IMR-90 (cell line): ENCODE measurements around the gene SH3RF3. TPM values are rescaled to one million over a fixed set of nuclear protein-coding genes. Genes with fewer than 3 reads are reported as not detected.

Source experiments
- ATAC-seq: fragments of 200-7000 bp; cut with Tn5 transposase; 2 replicates; pipeline ENCODE4 v1.9.1; 2020; ENCODE audit warnings: low read depth, mild to moderate bottlenecking, moderate library complexity
- BruUV-seq: library from RNA; stranded (reverse); fragments of 400-500 nt; replicated peaks from 2 replicates; lab custom pipeline; 2021; lab: Mats Ljungman, UMichigan
- CTCF ChIA-PET: fragments of 300-600 bp; formaldehyde crosslinking; extraction: SDS; loops from one replicate; lab custom pipeline; 2021; ENCODE audit warnings: antibody characterized with exemption; lab: Yijun Ruan, JAX
- POLR2A ChIA-PET: fragments of 300-600 bp; sonication (Branson Sonifier 250); formaldehyde crosslinking; loops from one replicate; lab custom pipeline; 2022; ENCODE audit warnings: antibody characterized with exemption; ENCODE audit not compliant: unreplicated experiment; lab: Charles Lee
- DNase-seq: peaks from one replicate; pipeline ENCODE4 v3.0.0; 2013
- H2AFZ ChIP-seq: replicated peaks from 2 replicates; pipeline ENCODE3; 2013; ENCODE audit warnings: low read length, mild to moderate bottlenecking; ENCODE audit not compliant: poor library complexity
- H2AK5ac ChIP-seq: 2 replicates; pipeline ENCODE4 v1.6.1; 2013; ENCODE audit warnings: low read depth, low read length, inconsistent platforms
- H2AK9ac ChIP-seq: replicated peaks from 2 replicates; pipeline ENCODE3; 2013; ENCODE audit warnings: mild to moderate bottlenecking, low read depth, low read length, moderate library complexity; ENCODE audit not compliant: poor library complexity
- H2BK120ac ChIP-seq: 2 replicates; pipeline ENCODE4 v1.6.1; 2013; ENCODE audit warnings: low read depth, low read length, inconsistent platforms
- H2BK15ac ChIP-seq: 3 replicates; pipeline ENCODE4 v1.6.1; 2013; ENCODE audit warnings: low read depth, low read length, inconsistent platforms
- H2BK20ac ChIP-seq: 2 replicates; pipeline ENCODE4 v1.6.1; 2013; ENCODE audit warnings: low read depth, mild to moderate bottlenecking, inconsistent platforms, low read length, moderate library complexity
- H2BK5ac ChIP-seq: 2 replicates; pipeline ENCODE4 v1.6.1; 2013; ENCODE audit warnings: mild to moderate bottlenecking, low read depth, low read length, inconsistent platforms; ENCODE audit not compliant: poor library complexity, severe bottlenecking
- H3K14ac ChIP-seq: replicated peaks from 2 replicates; pipeline ENCODE4 v1.6.1; 2013; ENCODE audit warnings: low read depth, low read length, inconsistent platforms
- H3K18ac ChIP-seq: 2 replicates; pipeline ENCODE4 v1.6.1; 2013; ENCODE audit warnings: low read depth, low read length, control low read depth
- H3K23ac ChIP-seq: 2 replicates; pipeline ENCODE4 v1.6.1; 2013; ENCODE audit warnings: low read depth, low read length, inconsistent platforms
- H3K27ac ChIP-seq: 2 replicates; pipeline ENCODE4 v1.5.1; 2013; ENCODE audit warnings: mild to moderate bottlenecking, control low read depth, low read length; ENCODE audit not compliant: insufficient read depth
- H3K27me3 ChIP-seq: 2 replicates; pipeline ENCODE4 v1.6.1; 2013; ENCODE audit warnings: low read length; ENCODE audit not compliant: control insufficient read depth, insufficient read depth
- H3K36me3 ChIP-seq: 2 replicates; pipeline ENCODE4 v1.6.1; 2013; ENCODE audit warnings: low read length, mixed read lengths; ENCODE audit not compliant: control insufficient read depth, insufficient read depth
- H3K4ac ChIP-seq: 2 replicates; pipeline ENCODE4 v1.6.1; 2013; ENCODE audit warnings: low read depth, low read length, inconsistent platforms
- H3K4me1 ChIP-seq: 2 replicates; pipeline ENCODE4 v1.6.1; 2013; ENCODE audit warnings: low read length, mixed read lengths; ENCODE audit not compliant: control insufficient read depth, insufficient read depth
- H3K4me2 ChIP-seq: 2 replicates; pipeline ENCODE4 v1.6.1; 2013; ENCODE audit warnings: low read depth, mild to moderate bottlenecking, control low read depth, low read length, moderate library complexity
- H3K4me3 ChIP-seq: 2 replicates; pipeline ENCODE4 v1.5.1; 2013; ENCODE audit warnings: low read depth, mild to moderate bottlenecking, control low read depth, low read length, moderate library complexity; ENCODE audit not compliant: insufficient read depth
- H3K56ac ChIP-seq: 2 replicates; pipeline ENCODE4 v1.6.1; 2013; ENCODE audit warnings: low read length, inconsistent platforms; ENCODE audit not compliant: insufficient read depth; ENCODE audit errors: extremely low read depth
- H3K79me1 ChIP-seq, 2 experiments: 2 replicates each; pipeline ENCODE4 v1.6.1; 2013; ENCODE audit warnings: low read length in 2 of 2, inconsistent platforms in 1 of 2, low read depth in 1 of 2
- H3K9ac ChIP-seq: 2 replicates; pipeline ENCODE4 v1.6.1; 2013; ENCODE audit warnings: low read depth, low read length, control low read depth
- H3K9me1 ChIP-seq: 2 replicates; pipeline ENCODE4 v1.6.1; 2013; ENCODE audit warnings: low read length, inconsistent platforms; ENCODE audit not compliant: insufficient read depth
- H3K9me3 ChIP-seq: 2 replicates; pipeline ENCODE4 v1.6.1; 2013; ENCODE audit warnings: low read length; ENCODE audit not compliant: control insufficient read depth, insufficient read depth
- H4K20me1 ChIP-seq: 2 replicates; pipeline ENCODE4 v1.6.1; 2013; ENCODE audit warnings: low read length, inconsistent platforms; ENCODE audit not compliant: insufficient read depth
- H4K5ac ChIP-seq: 2 replicates; pipeline ENCODE4 v1.6.1; 2013; ENCODE audit warnings: mild to moderate bottlenecking, low read depth, low read length, control low read depth
- H4K8ac ChIP-seq, 2 experiments: 2 replicates each; pipeline ENCODE4 v1.6.1; 2013; ENCODE audit warnings: low read depth in 2 of 2, low read length in 2 of 2, control low read depth in 1 of 2, inconsistent platforms in 1 of 2
- H4K91ac ChIP-seq: 2 replicates; pipeline ENCODE4 v1.6.1; 2013; ENCODE audit warnings: low read depth, low read length, inconsistent platforms; ENCODE audit not compliant: insufficient read depth
- BHLHE40 ChIP-seq: fragments of 150-350 bp; IDR thresholded peaks from 2 replicates; pipeline ENCODE4 v1.6.1; 2016; ENCODE audit warnings: mild to moderate bottlenecking, low read depth, low read length
- CEBPB ChIP-seq: IDR thresholded peaks from 2 replicates; pipeline ENCODE4 v1.6.1; 2012; ENCODE audit warnings: low read depth, low read length, improper control_type of control experiment
- CHD1 ChIP-seq: IDR thresholded peaks from 2 replicates; pipeline ENCODE4 v1.6.1; 2012; ENCODE audit warnings: low read depth, low read length, improper control_type of control experiment
- CTCF ChIP-seq: conservative IDR thresholded peaks from 2 replicates; pipeline ENCODE4 v1.5.1; 2012; ENCODE audit warnings: mild to moderate bottlenecking, low read depth, low read length, improper control_type of control experiment
- ELK1 ChIP-seq: fragments of 150-350 bp; IDR thresholded peaks from 2 replicates; pipeline ENCODE4 v1.6.1; 2016; ENCODE audit warnings: low read depth, mild to moderate bottlenecking, low read length, moderate library complexity, borderline replicate concordance
- FOS ChIP-seq: fragments of 150-350 bp; IDR thresholded peaks from 2 replicates; pipeline ENCODE4 v1.6.1; 2016; ENCODE audit warnings: low read depth, low read length
- MAZ ChIP-seq: IDR thresholded peaks from 2 replicates; pipeline ENCODE4 v1.6.1; 2012; ENCODE audit warnings: low read depth, mild to moderate bottlenecking, low read length, improper control_type of control experiment, moderate library complexity, borderline replicate concordance
- MXI1 ChIP-seq: IDR thresholded peaks from 2 replicates; pipeline ENCODE4 v1.6.1; 2012; ENCODE audit warnings: low read depth, mild to moderate bottlenecking, low read length, moderate library complexity, borderline replicate concordance
- POLR2A ChIP-seq: IDR thresholded peaks from 2 replicates; pipeline ENCODE4 v1.6.1; 2012; ENCODE audit warnings: mild to moderate bottlenecking, low read depth, low read length
- RAD21 ChIP-seq: IDR thresholded peaks from 2 replicates; pipeline ENCODE4 v1.6.1; 2012; ENCODE audit warnings: low read length, improper control_type of control experiment
- USF2 ChIP-seq: fragments of 150-350 bp; IDR thresholded peaks from 2 replicates; pipeline ENCODE4 v1.6.1; 2017; ENCODE audit warnings: mild to moderate bottlenecking, antibody characterized with exemption, low read length, low read depth
- WGBS, 2 experiments: methylation state at CpG; one replicate each; pipeline versions ENCODE4 v1.1.5 to v1.1.7; 2013; ENCODE audit warnings: missing lambda C conversion rate in 2 of 2; ENCODE audit not compliant: insufficient read length in 1 of 2; ENCODE audit errors: extremely low coverage in 2 of 2; 5-methylcytosine and 5-hydroxymethylcytosine counted together
- dilution Hi-C: fragments of 300-500 bp; cut with HindIII; formaldehyde crosslinking; loops from one replicate; pipeline ENCODE4 v1.14.3; 2018; ENCODE audit warnings: low sequenced_read_pairs; ENCODE audit not compliant: unreplicated experiment
- in situ Hi-C: fragments of 300-500 bp; cut with MboI; formaldehyde crosslinking; loops from 3 replicates; pipeline ENCODE4 v1.14.3; 2019; ENCODE audit warnings: low sequenced_read_pairs, inconsistent platforms, mixed read lengths
- intact Hi-C: fragments of 100-400 bp; cut with micrococcal nuclease; formaldehyde crosslinking; loops from 2 replicates; pipeline ENCODE4 v1.10.0; 2022
- polyA plus RNA-seq, 3 experiments: library from polyadenylated mRNA; depleted of rRNA; stranded (reverse); fragments of >200 nt; gene quantifications; 2 replicates each; pipeline ENCODE4 v1.2.3, GENCODE V29; 2012; ENCODE audit warnings: low replicate concordance in 1 of 3
- total RNA-seq: library from RNA; depleted of rRNA; stranded (reverse); fragments of >200 nt; gene quantifications from 2 replicates; pipeline ENCODE4 v1.2.3, GENCODE V29; 2012

Gene SH3RF3
- total and polyA plus RNA-seq, 2 of the 4 experiments (the other 2 are of a cell fraction), result 3.4 to 5.3 TPM

DNA sequence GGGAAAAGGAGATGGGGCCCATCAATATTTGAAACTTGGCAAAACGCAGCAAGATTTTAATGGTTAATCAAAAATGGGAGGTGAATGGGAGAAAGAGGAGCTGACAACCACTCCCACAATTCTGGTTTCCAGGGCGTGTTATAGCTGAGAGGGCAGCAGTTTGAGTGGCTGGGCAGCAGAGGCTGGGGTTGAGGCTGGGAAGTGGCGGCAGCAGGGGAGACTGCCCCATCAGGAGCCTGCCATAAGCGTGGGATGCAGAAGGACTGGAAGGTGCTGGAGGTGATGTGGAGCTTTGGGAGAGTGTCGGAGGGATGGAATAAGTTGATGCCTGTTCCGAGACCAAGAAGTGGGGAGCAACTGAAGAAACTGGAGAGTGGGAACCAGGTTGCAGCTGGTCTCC lies 48.9 kb upstream of the SH3RF3 start:
- Histone ChIP-seq H3K36me3 (no peaks in the 10 kb centered on the region), H3K23ac (no peak overlapping the region), H4K91ac (no peak overlapping the region), H3K9ac (no peak overlapping the region), H2BK120ac (no peak overlapping the region), H3K56ac (no peak overlapping the region), H3K9me1 (no peaks in the 10 kb centered on the region), H3K4me3 (no peak overlapping the region), H3K79me1 (no peaks in the 10 kb centered on the region), H3K4me1 (no peaks in the 10 kb centered on the region), H3K4ac (no peak overlapping the region), H2BK5ac (no peak overlapping the region), H3K27me3 (peaks cover 42% of the 10 kb centered on the region), H3K18ac (no peak overlapping the region), H3K14ac (no peak overlapping the region), H4K20me1 (no peaks in the 10 kb centered on the region; the same call in 1 of the 2 replicates), H2AK9ac (no peak overlapping the region), H3K9me3 (no peaks in the 10 kb centered on the region), H4K8ac (no peak overlapping the region), H2AFZ (no peak overlapping the region), H2BK20ac (no peak overlapping the region), H3K27ac (no peak overlapping the region), H2AK5ac (no peak overlapping the region), H2BK15ac (no peak overlapping the region), H3K4me2 (no peak overlapping the region), H4K5ac (no peak overlapping the region)
- no TSS peak for BruUV-seq
- dilution Hi-C loops, result no loop called here
- intact Hi-C loops, result no loop called here
- in situ Hi-C loops, result no loop called here
- ChIA-PET CTCF (interaction anchor here (0.6 kb wide), 1 partner anchor 24 kb away, joined by 3 read pairs; no protein-coding TSS in a partner anchor), POLR2A (no interaction called here)
- TF ChIP-seq CHD1 (no peak), USF2 (no peak), CTCF (no peak), BHLHE40 (no peak), RAD21 (no peak), ELK1 (no peak), MAZ (no peak), POLR2A (no peak), FOS (no peak), CEBPB (no peak), MXI1 (no peak)
- DNase-seq, result no peak
- WGBS, 2 experiments, result 46% methylated on average over 2 of the region's 6 CpGs; no CpG with 5 or more reads in 1 of the 2 experiments
- ATAC-seq, result no peak
